ENCODE measurements around the gene KLHL14. TPM values are rescaled to one million over a fixed set of nuclear protein-coding genes. Genes with fewer than 3 reads are reported as not detected.

The KLHL14 gene
- polyA plus RNA-seq, 4 donors, result 7.6 to 31.1 (median 28.9) TPM

DNA sequence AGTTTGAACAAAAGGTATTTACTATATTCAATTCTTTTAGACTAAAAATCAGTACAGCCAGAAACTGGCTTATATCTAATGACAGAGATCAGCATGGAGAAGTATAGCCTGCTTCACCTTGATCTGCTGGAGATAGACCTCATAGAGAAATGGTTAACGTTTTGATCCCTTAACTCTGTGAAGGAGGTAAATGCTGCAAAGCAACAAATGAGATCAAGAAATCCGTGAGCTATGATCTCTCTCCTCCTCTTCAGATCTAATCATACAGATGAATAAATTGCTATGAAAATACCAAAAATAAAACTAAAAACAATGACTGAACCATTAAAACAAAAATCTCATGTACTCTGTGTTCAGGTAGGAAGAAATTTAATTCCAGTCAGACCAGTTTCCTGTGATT is 42.8 kb downstream of the KLHL14 start:
- DNase-seq (ENCODE audit: low read depth in 4 of 4, low spot score in 3 of 4), result no peak

DNA sequence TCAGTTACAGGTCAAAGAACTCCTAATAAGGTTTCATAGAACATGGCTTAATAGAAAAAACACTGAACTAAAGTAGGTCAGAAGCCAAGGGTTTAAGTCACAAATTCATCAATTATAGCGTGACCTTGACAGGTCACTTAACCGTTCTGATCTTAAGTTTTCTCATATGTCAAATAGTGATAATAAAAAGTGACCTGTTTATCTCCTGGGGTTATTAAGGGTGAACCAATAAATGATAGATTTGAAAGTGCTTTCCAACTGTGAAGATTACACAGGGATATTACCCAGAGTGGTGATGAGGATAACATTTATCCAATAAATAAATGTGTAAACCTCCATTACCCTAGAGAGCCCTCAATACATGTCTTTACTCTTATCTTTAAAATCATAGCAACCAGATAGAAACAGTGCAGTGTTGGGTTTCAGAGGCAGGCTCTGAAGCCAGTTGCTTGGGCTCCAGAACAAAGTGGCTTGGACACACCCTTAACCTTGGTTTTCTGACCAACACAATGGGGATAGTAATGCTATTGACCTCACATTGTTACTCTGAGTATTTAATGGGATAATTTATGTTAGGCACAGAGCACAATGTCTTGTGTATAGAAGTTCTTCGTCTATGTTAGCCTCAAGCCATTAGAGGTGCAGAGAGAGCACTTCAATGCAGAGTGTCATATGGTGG is 48.6 kb downstream of the KLHL14 start:
- DNase-seq (ENCODE audit: low read depth in 4 of 4, low spot score in 3 of 4), result no peak

DNA sequence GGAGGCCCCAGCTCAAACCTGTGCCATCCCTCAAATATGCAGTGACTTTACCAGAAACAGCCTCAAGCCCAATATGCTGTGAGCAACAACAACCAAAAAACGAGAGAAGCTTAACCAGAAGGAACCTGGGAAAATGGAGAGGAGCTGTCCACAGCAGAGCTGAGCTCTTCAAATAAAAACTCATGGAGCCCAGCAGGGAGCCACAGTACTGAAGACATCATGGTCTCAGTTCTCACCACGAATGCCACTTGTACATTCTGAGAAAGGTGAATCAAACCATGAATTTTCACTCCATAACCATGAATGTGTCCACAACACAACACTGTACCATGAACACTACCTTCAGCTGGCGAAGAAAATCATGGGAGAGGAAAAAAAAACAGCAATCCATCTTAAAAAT is 50.5 kb downstream of the KLHL14 start:
- DNase-seq (ENCODE audit: low read depth in 4 of 4, low spot score in 3 of 4), result no peak

DNA sequence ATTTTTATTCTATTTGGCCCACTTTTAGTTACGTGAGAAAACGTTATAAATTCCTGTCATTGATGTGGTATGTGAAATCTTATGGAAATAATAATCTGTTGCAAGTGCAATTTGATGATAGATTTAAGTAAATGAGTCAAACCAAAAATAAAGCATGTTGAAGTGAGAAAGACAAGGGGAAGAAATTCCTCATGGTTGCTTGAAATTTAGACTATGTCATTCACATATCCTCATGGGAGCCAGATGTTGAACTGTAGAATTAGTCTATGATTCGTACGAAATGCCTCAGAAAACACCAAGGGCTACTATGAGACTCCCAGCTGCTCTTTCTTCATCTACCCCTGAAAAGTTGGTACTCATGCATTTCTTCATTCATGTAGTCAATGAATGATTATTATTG is 55.7 kb downstream of the KLHL14 start:
- DNase-seq (ENCODE audit: low read depth in 4 of 4, low spot score in 3 of 4), result no peak

DNA sequence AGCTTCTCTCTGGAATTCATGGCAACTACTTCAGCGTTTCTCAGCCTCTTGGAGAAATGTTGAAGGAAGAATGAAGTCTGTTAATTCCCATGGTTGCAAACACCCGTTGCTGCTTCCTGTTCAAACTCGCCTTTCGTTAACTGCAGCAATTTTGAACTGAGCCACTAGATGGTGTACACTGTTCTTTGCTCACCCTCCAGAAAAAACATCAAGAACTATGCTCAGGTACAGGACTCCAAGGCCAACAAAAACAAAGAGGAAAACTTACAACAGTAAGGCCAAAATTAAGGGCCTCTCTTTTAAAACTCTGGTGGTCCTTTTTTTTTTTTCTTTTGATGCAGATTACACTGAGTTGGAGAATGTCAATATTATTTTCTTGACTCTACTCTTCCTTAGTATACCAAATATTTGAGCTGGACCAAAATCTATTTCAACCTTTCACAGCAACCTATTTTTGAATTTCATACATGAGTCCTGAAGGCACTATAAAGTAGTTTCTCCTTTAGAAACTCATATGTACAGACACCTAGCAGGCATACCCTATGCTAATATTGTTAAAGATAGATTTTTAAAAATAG is 58.2 kb downstream of the KLHL14 start:
- DNase-seq (ENCODE audit: low read depth in 4 of 4, low spot score in 3 of 4), result peak; percentile 75 to 82 (median 78)

DNA sequence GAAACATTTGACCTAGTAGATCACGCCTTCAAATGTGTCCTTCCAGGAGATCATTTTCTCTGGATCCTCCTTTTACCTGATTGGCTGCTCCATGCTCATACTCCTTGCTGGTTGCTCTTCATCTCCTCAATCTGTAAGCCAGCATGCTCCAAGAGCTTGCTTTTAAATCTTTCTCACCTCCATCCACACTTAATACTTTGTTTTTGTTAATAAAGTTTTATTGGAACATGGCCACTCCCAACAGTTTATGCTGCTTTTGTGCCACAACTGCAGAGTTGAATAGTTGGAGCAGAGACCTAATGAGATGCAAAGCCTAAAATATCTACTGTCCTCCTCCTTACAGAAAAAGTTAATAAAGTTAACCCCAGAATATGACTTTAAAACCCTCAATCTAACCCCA is 60.0 kb downstream of the KLHL14 start:
- DNase-seq (ENCODE audit: low read depth in 4 of 4, low spot score in 3 of 4), result no peak

DNA sequence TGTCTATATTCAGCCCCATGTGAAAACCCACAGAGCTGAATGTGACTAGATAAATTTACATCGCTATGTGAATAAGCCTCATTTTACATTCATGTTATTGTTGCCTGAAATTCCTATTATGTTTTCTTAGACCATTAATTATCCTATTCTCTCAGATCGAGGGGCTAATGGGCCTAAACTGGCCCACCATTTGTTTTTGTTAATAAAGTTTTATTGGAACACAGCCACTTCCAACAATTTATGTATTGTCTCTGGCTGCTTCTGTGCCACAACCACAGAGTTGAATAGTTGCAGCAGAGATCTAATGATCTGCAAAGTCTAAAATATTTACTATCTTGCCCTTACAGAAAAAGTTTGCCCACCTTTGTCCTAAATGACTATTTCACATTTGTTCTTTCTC is 61.0 kb downstream of the KLHL14 start:
- no peak for DNase-seq (ENCODE audit: low read depth in 4 of 4, low spot score in 3 of 4)

DNA sequence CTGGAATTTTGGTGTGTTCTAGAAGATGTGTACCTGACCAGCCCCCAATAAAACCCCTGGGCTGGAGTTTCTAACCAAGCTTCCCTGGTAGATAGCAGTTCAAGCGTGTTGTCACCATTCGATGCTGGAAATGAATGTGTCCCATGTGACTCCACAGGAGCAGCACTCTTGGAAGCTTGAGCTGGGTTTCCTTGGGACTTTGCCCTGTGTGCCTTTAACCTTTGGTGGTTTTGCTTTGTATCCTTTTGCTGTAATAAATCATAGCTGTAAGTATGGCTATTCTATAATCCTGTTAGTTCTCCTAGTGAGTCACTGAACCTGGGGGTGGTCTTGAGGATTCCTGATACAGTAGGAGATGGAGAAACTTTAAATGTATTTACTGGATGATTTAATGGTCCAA is 65.2 kb downstream of the KLHL14 start:
- no peak for DNase-seq (ENCODE audit: low read depth in 4 of 4, low spot score in 3 of 4)

DNA sequence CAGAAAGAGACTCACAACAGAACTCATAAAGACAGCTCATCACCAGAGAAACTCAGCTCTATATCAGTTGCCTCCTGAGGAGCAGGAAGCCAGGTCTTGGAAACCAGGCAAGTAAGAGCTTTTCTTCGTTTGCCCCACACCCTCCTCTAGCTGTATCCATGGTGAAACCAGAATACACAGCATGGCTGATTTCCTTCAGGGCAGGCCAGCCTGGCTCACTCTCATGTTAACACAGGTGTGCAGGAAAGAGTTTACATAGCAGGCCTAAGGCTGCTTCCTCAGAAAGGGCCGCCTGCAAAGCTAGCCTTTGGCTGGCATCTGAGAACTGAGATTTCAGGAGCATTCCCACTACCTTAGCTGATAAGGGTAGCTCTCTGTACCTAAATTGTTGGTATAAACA is 65.7 kb downstream of the KLHL14 start:
- no peak for DNase-seq (ENCODE audit: low read depth in 4 of 4, low spot score in 3 of 4)

DNA sequence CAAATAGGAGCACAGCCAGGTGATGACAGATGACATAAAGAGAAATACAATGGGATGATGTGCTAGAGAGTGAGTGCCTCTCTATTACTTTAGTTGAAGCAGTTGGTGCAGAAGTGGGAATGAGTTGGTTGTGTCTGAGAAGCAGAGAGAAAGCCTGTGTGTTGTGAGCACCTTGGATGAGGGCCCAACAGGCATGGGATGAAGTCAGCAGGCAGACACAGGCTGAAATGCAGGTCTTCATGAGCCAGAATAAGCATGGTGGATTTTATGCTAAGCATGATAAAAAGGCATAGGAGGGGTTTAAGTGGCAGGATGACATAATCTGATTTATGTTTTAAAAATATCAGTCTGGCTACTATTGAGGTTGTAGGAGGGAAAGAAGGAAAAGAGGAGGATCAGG is 71.5 kb downstream of the KLHL14 start:
- DNase-seq (ENCODE audit: low read depth in 4 of 4, low spot score in 3 of 4), result no peak

DNA sequence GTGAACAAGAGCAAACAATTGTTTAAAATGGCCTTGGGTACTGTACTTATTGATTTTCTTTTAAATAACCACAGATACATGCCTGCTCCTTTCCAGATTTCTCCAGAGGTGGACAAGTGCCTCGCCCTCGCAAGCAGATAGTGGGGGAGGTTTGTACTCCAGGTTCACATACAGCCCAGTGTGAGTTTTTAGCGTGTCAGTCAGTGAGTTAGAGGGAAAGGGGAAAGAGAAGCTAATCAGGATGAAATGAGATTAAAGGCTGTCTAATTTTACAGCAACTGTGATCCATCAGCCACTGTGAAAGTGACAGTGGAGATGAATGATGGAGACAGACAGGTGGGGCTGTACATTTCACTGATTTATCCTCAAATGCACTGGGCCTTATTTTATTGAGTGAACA is 74.7 kb downstream of the KLHL14 start:
- no peak for DNase-seq (ENCODE audit: low read depth in 4 of 4, low spot score in 3 of 4)

DNA sequence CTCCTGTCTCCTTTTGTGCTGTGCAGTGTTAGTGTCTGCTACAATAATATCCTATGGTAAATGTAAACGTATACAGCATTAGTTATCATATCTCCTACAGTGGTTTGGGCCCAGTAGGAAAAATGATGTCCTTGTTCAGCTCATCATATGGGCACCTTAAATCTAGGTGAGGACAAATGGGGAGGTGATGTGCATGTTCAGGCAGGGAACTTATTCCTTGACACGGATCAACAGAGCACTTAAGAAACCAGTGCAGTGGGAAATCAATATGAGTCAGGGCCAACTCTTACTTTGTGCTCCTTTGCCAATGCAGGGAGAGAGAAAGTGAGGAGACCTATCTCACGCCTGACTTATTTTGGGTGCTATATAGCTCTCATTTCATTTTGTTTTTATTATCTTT is 76.4 kb downstream of the KLHL14 start:
- no peak for DNase-seq (ENCODE audit: low read depth in 4 of 4, low spot score in 3 of 4)

DNA sequence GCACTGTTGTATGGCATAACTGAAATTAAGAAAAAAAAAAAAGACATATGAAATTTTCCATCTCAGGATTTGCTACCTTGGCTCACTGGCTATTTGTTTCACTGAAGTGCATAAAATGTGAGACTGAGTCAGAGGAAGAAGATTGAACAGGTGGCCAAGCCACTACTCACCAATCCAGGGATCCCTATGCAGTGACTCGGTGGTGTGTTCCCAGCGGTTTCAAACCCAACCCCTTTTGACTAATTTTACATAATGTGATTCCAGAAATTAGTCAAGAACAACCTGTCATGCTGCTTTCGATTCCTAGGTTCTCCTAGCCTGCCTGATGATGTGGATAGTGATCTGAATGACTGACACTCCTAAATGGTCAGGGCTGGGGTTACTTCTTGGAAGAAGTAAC is 77.3 kb downstream of the KLHL14 start:
- DNase-seq (ENCODE audit: low read depth in 4 of 4, low spot score in 3 of 4), result no peak

DNA sequence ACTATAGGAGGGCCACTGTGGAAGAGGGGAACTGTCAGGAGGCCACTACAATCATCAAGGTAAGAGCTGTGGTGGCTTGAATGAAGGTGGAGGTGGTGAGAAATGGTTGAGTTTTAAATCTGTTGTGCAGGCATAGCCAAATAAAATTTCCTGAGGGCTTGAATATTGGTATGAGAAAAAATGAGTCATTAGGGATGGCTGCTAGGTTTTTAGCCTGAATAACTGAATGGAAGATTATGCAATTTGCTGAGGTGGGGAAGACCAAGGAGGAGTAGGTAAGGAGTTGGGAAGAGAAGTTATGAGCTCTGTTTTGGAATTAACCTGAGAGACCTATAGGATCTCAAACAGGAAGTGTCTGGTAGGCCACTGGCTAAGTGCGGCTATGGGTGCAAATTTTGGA is 84.0 kb downstream of the KLHL14 start:
- DNase-seq (ENCODE audit: low read depth in 4 of 4, low spot score in 3 of 4), result no peak

DNA sequence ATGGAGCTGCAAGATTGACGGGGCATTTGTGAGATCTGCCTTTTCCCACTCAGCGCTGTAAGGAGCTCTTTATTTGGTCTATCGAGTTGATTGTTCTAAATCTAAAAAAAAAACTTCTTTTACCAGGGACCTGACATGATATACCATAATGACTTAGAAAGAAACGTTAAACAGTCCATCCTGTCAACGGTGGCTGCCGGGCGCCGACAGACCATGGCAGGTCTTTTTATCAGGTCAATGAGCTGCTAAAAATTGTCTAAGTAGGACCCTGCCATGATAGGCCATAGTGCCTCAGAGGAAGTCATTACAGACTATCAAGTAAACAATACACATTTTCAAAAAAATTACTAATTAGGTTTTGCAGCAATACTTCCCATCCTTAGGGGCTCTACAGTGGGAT is 87.9 kb downstream of the KLHL14 start:
- DNase-seq (ENCODE audit: low read depth in 4 of 4, low spot score in 3 of 4), result no peak

DNA sequence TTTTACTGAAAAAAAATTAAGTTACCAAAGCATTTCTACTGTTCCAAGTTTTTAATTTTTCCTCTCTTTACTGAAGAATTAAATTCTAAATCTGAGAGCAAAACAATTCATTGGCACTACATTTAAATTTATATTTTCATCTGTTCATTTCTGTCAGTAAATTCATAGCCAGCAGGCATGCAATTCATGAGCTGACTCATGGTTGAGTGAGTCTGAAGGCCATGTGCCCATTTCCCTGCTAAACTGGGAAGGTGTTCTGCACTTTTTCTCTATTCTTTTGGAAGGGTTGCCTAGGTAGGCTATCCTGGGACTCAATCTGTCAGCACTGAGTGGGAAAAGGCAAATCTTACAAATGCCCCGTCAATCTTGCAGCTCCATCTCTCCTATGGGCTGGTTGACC is 88.7 kb downstream of the KLHL14 start:
- DNase-seq (ENCODE audit: low read depth in 4 of 4, low spot score in 3 of 4), result no peak

DNA sequence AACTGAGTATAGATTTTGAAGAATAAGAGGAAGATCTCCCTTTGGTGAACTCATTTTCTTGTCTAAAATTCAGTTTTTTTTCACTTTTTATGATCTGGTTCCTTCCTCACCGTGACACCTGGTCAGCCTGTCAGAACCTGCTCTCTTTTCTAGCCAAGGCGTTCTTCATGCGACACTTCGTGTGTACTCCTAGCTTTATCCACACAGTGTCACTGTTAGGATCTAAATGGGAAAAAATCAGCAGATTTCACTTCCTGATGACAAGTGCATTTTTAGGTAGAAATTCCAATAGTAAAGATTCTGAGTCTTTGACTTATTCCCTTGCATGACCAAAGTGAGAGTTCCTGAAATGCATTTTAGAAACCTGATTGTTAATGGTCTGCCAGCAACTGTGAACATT is 89.8 kb downstream of the KLHL14 start:
- DNase-seq (ENCODE audit: low read depth in 4 of 4, low spot score in 3 of 4), result no peak

DNA sequence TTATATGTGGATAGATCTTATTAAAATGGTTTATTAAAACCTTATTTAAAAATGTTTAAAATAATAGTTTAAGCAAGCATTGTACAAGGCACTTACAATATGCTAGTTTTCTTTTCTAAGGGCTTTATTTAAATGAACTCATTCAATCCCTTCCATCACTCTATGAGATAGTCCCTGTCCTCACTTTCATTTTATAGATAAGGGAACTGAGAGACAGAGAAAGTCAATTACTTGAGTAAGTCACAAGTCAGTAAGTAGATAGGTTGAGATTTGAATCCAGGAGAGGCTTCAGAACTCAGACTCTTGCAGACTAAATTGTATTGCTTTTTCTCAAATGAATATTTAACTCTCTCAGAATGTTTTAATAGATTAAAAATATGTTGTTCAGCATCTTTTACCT is 95.2 kb downstream of the KLHL14 start:
- no peak for DNase-seq (ENCODE audit: low read depth in 4 of 4, low spot score in 3 of 4)

DNA sequence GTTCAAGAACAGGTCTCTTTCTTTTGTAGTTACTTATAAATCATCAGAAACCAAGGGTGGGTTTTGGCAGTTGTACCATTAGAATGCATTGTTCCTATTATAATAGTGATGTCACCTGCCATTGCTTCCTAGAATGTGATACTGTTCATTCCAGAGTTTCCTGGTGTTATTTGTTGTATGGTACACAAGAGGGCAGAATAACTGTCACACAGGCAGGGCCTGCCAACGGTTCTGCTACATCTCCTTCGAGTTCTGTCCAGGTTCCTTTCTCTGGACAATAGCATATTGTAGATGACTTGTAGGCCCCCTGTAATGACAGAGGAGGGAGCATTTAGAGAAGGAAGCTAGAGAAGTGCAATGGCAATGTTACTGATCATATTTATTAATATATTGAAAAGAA is 98.3 kb downstream of the KLHL14 start:
- DNase-seq (ENCODE audit: low read depth in 4 of 4, low spot score in 3 of 4), result no peak

DNA sequence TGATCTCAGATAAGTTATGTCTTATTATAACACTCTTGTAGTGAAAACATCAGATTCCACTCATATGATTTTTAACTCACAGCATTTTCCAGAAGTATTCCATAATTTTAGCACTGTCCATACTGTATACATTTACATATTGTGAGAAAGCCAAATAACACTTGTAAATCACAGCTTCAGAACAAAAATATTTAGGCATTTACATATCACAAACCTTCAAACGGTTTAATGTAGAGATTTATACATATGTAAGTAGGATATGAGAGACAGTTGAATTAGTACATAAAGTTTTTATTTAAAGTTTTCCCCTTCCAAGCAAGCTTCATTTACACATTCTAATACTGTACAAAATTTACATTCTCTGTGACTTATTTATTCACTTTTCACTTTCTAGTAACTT is 100.4 kb downstream of the KLHL14 start:
- no peak for DNase-seq (ENCODE audit: low read depth in 4 of 4, low spot score in 3 of 4)

DNA sequence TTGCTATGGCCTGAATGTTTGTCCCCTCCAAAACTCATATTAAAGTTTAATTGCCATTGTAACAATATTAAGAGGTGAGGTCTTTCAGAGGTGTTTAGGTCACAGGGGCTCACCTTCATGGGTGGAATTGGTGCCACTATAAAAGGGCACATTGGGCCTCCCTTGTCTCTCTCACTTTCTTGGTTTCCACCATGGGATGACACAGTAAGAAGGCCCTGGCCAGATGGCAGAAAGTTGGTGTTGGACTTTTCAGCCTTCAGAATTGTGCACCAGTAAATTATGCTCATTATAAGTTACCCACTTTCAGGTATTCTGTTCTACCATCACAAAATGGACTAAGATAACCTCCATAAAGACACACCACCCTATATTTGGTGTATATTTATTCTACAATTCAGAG is 102.1 kb downstream of the KLHL14 start:
- no peak for DNase-seq (ENCODE audit: low read depth in 4 of 4, low spot score in 3 of 4)

DNA sequence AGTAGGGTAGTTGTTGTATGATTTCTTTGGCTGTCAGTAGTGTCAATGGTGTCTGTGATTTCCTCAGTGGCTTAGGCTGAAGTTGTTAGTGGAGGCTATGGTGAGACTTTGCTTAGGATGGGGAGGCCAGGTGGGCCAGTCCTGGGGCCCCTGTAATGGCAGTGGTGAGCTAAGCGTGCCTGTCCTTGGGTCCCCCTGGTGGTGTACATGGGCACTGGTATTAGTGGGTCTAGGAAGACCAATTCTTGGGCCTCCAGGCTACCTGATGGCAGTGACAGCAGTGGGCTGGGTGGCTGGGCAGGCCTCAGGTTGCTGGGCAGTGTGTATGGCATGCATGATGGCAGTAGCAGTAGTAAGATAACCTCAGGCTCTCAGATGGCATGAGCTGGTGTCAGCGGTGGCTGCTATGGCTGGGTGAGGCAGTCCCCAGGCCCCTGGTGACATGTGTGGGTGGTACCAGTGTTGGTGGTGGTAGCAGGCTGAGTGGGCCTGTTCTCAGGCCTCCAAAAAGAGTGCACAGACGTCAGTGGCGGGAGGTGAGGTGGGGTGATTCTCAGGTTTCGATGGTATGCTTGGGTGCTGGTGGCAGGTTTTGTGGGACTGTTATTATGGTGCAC is 103.2 kb downstream of the KLHL14 start:
- DNase-seq (ENCODE audit: low read depth in 4 of 4, low spot score in 3 of 4), result no peak

DNA sequence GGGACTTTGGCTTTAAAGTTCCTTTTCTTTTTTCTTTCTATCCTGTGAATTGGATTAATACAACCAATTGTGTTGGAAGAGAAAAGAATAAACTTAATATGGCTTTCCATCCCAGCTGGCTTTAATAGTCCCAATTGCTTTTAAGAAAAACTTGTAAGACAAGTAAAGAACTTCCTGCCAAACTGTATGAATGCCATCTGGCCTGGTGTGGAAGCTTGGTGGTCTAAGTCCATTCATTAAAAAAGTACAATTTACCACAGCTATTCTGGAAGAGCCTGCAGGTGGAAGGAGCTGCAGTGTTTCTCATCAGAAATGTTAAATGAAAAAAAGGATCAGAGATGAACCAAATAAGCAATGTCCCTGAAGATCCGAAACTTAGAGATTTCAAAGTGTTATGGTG is 103.9 kb downstream of the KLHL14 start:
- DNase-seq (ENCODE audit: low read depth in 4 of 4, low spot score in 3 of 4), result no peak

All from left renal pelvis (tissue), 4 donors.